T-helper 17 cell (primary cell): Measurements from ENCODE around the gene ADGRG2. TPM values are rescaled to one million over a fixed set of nuclear protein-coding genes. Genes with fewer than 3 reads are reported as not detected.
"Not testable (repeated sequence)": the region's sequence is repeated elsewhere in the genome, so short reads cannot be mapped to it uniquely, and the experiment has no call there.

Experiments
- ATAC-seq: fragments of 150-1000 bp; cut with Tn5 transposase; 2 replicates; pipeline ENCODE4 v1.10.0; 2021; ENCODE audit warnings: mild to moderate bottlenecking, moderate library complexity
- DNase-seq, 3 donors: peaks; one replicate each; pipeline versions ENCODE4 v3.0.0 to v3.0.0-alpha.2; 2020 to 2021
- H3K9me3 ChIP-seq: one replicate; pipeline ENCODE4 v1.7.0; 2013; ENCODE audit warnings: low read length, mild to moderate bottlenecking; ENCODE audit not compliant: control insufficient read depth, poor library complexity, severe bottlenecking
- H3K27ac Mint-ChIP-seq: one replicate; pipeline ENCODE4 v1.8.0; 2022; ENCODE audit warnings: mild to moderate bottlenecking, moderate library complexity, mixed read lengths
- H3K27me3 Mint-ChIP-seq: one replicate; pipeline ENCODE4 v1.8.0; 2022; ENCODE audit warnings: mixed read lengths
- H3K36me3 Mint-ChIP-seq: one replicate; pipeline ENCODE4 v1.8.0; 2022; ENCODE audit warnings: low read depth, mixed read lengths
- H3K4me1 Mint-ChIP-seq: one replicate; pipeline ENCODE4 v1.8.0; 2022; ENCODE audit warnings: mild to moderate bottlenecking, mixed read lengths
- H3K4me3 Mint-ChIP-seq: one replicate; pipeline ENCODE4 v1.8.0; 2022; ENCODE audit warnings: mild to moderate bottlenecking, moderate library complexity, mixed read lengths
- total RNA-seq, 4 donors: library from RNA in 2 of 4; stranded (reverse) in 2 of 4; gene quantifications; one replicate each; pipeline ENCODE4 v1.2.3 and lab custom pipeline; 2022 to 2026

Gene ADGRG2
- total RNA-seq, 2 donors from 2014 or later, result not detected

GRCh38 chrX:18981124-18981807 lies 141.0 kb downstream of the ADGRG2 start:
- Mint-ChIP-seq H3K4me1 (peaks cover 9% of the 10 kb centered on the region), H3K27ac (no peak overlapping the region)
- ATAC-seq, result no peak

GRCh38 chrX:18980262-18980661 lies 142.0 kb downstream of the ADGRG2 start:
- not testable (repeated sequence) for H3K9me3 ChIP-seq, H3K27ac Mint-ChIP-seq, DNase-seq, H3K4me3 Mint-ChIP-seq, ATAC-seq, H3K27me3 Mint-ChIP-seq, H3K36me3 Mint-ChIP-seq
- peaks cover 12% of the 10 kb centered on the region for H3K4me1 Mint-ChIP-seq

More at GRCh38 chrX:18981124-18981807, 141.0 kb downstream of the ADGRG2 start:
- H3K4me3 Mint-ChIP-seq, result no peak overlapping the region
- H3K36me3 Mint-ChIP-seq, result no peaks in the 10 kb centered on the region
- H3K27me3 Mint-ChIP-seq, result no peaks in the 10 kb centered on the region
- no peak for DNase-seq
- no peaks in the 10 kb centered on the region for H3K9me3 ChIP-seq

- DNase-seq, result no peak
- no peaks in the 10 kb centered on the region for H3K9me3 ChIP-seq
- no peak overlapping the region for H3K4me3 Mint-ChIP-seq
- peaks cover 10% of the 10 kb centered on the region for H3K4me1 Mint-ChIP-seq
- H3K27me3 Mint-ChIP-seq, result no peaks in the 10 kb centered on the region
- ATAC-seq, result no peak
- H3K36me3 Mint-ChIP-seq, result peaks cover 5% of the 10 kb centered on the region
- no peak overlapping the region for H3K27ac Mint-ChIP-seq
Measured at GRCh38 chrX:18974993-18975392, 147.3 kb downstream of the ADGRG2 start.

- no peaks in the 10 kb centered on the region for H3K9me3 ChIP-seq
- no peak for DNase-seq
- peaks cover 10% of the 10 kb centered on the region for H3K4me1 Mint-ChIP-seq
- no peak for ATAC-seq
- no peak overlapping the region for H3K4me3 Mint-ChIP-seq
- H3K27me3 Mint-ChIP-seq, result no peaks in the 10 kb centered on the region
- H3K27ac Mint-ChIP-seq, result no peak overlapping the region
- H3K36me3 Mint-ChIP-seq, result peaks cover 5% of the 10 kb centered on the region
Measured at GRCh38 chrX:18973527-18974192, 148.6 kb downstream of the ADGRG2 start.

GRCh38 chrX:18971506-18971905 lies 150.8 kb downstream of the ADGRG2 start:
- DNase-seq, result no peak
- ATAC-seq, result no peak
- Mint-ChIP-seq H3K27me3 (no peaks in the 10 kb centered on the region), H3K4me3 (no peak overlapping the region), H3K36me3 (peaks cover 5% of the 10 kb centered on the region), H3K27ac (no peak overlapping the region), H3K4me1 (peaks cover 12% of the 10 kb centered on the region)
- H3K9me3 ChIP-seq, result no peaks in the 10 kb centered on the region

- peaks cover 9% of the 10 kb centered on the region for H3K4me1 Mint-ChIP-seq
- no peaks in the 10 kb centered on the region for H3K9me3 ChIP-seq
- ATAC-seq (no peak), DNase-seq (no peak)
- no peak overlapping the region for H3K27ac Mint-ChIP-seq
- H3K36me3 Mint-ChIP-seq, result peaks cover 5% of the 10 kb centered on the region
- H3K27me3 Mint-ChIP-seq, result no peaks in the 10 kb centered on the region
- H3K4me3 Mint-ChIP-seq, result no peak overlapping the region
Measured at GRCh38 chrX:18970465-18970864, 151.8 kb downstream of the ADGRG2 start.

- no peaks in the 10 kb centered on the region for H3K9me3 ChIP-seq
- no peaks in the 10 kb centered on the region for H3K27me3 Mint-ChIP-seq
- no peak overlapping the region for H3K27ac Mint-ChIP-seq
- DNase-seq (no peak), ATAC-seq (no peak)
- no peak overlapping the region for H3K4me3 Mint-ChIP-seq
- peaks cover 18% of the 10 kb centered on the region for H3K4me1 Mint-ChIP-seq
- H3K36me3 Mint-ChIP-seq, result no peaks in the 10 kb centered on the region
Measured at GRCh38 chrX:18966624-18967023, 155.6 kb downstream of the ADGRG2 start.

- ATAC-seq, result no peak
- no peaks in the 10 kb centered on the region for H3K36me3 Mint-ChIP-seq
Measured at GRCh38 chrX:18964901-18965300, 157.4 kb downstream of the ADGRG2 start.

GRCh38 chrX:18964026-18964425 lies 158.2 kb downstream of the ADGRG2 start:
- no peak overlapping the region for H3K27ac Mint-ChIP-seq
- H3K9me3 ChIP-seq, result no peaks in the 10 kb centered on the region
- DNase-seq (no peak), ATAC-seq (no peak)
- H3K4me3 Mint-ChIP-seq, result no peak overlapping the region
- no peaks in the 10 kb centered on the region for H3K36me3 Mint-ChIP-seq
- H3K4me1 Mint-ChIP-seq, result peaks cover 22% of the 10 kb centered on the region
- no peaks in the 10 kb centered on the region for H3K27me3 Mint-ChIP-seq

More at GRCh38 chrX:18964901-18965300, 157.4 kb downstream of the ADGRG2 start:
- DNase-seq, result no peak
- H3K4me3 Mint-ChIP-seq, result no peak overlapping the region
- H3K4me1 Mint-ChIP-seq, result peaks cover 22% of the 10 kb centered on the region
- no peaks in the 10 kb centered on the region for H3K9me3 ChIP-seq
- H3K27ac Mint-ChIP-seq, result no peak overlapping the region
- H3K27me3 Mint-ChIP-seq, result no peaks in the 10 kb centered on the region

GRCh38 chrX:18962329-18962728 lies 159.9 kb downstream of the ADGRG2 start:
- H3K4me3 Mint-ChIP-seq, result no peak overlapping the region
- H3K9me3 ChIP-seq, result no peaks in the 10 kb centered on the region
- ATAC-seq (no peak), DNase-seq (no peak)
- H3K4me1 Mint-ChIP-seq, result peaks cover 21% of the 10 kb centered on the region
- H3K27ac Mint-ChIP-seq, result no peak overlapping the region
- no peaks in the 10 kb centered on the region for H3K27me3 Mint-ChIP-seq
- no peaks in the 10 kb centered on the region for H3K36me3 Mint-ChIP-seq

- no peak for ATAC-seq
- no peak overlapping the region for H3K4me3 Mint-ChIP-seq
Measured at GRCh38 chrX:18961686-18962085, 160.6 kb downstream of the ADGRG2 start.

GRCh38 chrX:18956303-18957032 lies 165.8 kb downstream of the ADGRG2 start:
- no peak overlapping the region for H3K27ac Mint-ChIP-seq
- ATAC-seq (no peak), DNase-seq (no peak)
- no peaks in the 10 kb centered on the region for H3K27me3 Mint-ChIP-seq
- no peaks in the 10 kb centered on the region for H3K9me3 ChIP-seq
- H3K4me3 Mint-ChIP-seq, result no peak overlapping the region
- peaks cover 8% of the 10 kb centered on the region for H3K4me1 Mint-ChIP-seq
- no peaks in the 10 kb centered on the region for H3K36me3 Mint-ChIP-seq

More at GRCh38 chrX:18961686-18962085, 160.6 kb downstream of the ADGRG2 start:
- H3K4me1 Mint-ChIP-seq, result peaks cover 18% of the 10 kb centered on the region
- no peak for DNase-seq
- no peaks in the 10 kb centered on the region for H3K36me3 Mint-ChIP-seq
- no peaks in the 10 kb centered on the region for H3K27me3 Mint-ChIP-seq
- H3K9me3 ChIP-seq, result no peaks in the 10 kb centered on the region
- H3K27ac Mint-ChIP-seq, result no peak overlapping the region

- ATAC-seq (no peak), DNase-seq (no peak)
- H3K4me3 Mint-ChIP-seq, result no peak overlapping the region
- peaks cover 8% of the 10 kb centered on the region for H3K4me1 Mint-ChIP-seq
- H3K9me3 ChIP-seq, result no peaks in the 10 kb centered on the region
- peaks cover 2% of the 10 kb centered on the region for H3K36me3 Mint-ChIP-seq
- no peaks in the 10 kb centered on the region for H3K27me3 Mint-ChIP-seq
- H3K27ac Mint-ChIP-seq, result no peak overlapping the region
Measured at GRCh38 chrX:18955676-18956075, 166.6 kb downstream of the ADGRG2 start.
